Right lobe of liver (tissue), 4 donors: ENCODE measurements around the gene GIMAP2.
A peak's percentile ranks its signal among the peaks of the same experiment; 100 is the strongest.

Source experiments
- POLR2A ChIP-seq: fragments of 450-650 bp; IDR thresholded peaks from one replicate; pipeline ENCODE4 v1.6.1; 2017; ENCODE audit warnings: antibody characterized with exemption, mild to moderate bottlenecking
- TF ChIP-seq, protein P1 (sequence below), 4 donors: fragments of 200-600 bp in 3 of 4; fragments of 450-650 bp in 1 of 4; IDR thresholded peaks; one replicate each; pipeline versions ENCODE4 v1.5.1 to v1.8.0; 2016 to 2022; ENCODE audit warnings: antibody characterized with exemption in 4 of 4, mild to moderate bottlenecking in 2 of 4
- donor health status: DM: no; HTN: no; CAD: no.
- donor health status: DM: no; HTN: no; CAD: no.
- donor health status: DM: no; HTN: yes; CAD: no.

DNA sequence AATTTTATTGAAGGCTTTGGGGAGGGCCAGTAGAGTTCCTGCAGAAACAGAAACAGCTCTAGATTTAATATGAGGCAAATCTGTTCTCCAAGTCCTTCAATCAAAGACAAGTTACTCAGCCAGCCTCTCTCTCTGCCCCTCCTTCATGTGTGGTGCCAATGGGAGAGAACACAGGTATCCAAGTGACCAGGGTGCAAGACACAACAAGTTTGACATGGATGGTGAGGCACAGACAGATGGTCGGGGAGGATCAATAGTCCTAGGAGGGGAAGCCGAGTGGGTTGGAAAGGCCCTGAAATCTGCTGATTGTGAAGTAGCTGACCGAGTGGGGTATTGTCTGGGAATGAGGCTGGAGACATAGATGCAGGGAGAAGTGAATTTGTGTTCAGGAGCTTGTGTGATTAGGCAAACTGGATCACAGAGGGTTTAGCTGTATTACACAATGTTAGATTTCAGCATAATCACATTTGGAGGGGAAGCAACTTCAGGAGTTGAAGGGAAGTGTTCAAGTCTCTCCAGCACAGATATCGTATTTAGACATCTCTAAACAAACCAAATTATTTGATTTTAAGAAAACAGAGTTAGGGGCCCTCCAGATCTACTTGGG lies 32.4 kb downstream of the GIMAP2 start:
- peak; percentile 20 for TF ChIP-seq POLR2A
- TF ChIP-seq, protein P1, sequence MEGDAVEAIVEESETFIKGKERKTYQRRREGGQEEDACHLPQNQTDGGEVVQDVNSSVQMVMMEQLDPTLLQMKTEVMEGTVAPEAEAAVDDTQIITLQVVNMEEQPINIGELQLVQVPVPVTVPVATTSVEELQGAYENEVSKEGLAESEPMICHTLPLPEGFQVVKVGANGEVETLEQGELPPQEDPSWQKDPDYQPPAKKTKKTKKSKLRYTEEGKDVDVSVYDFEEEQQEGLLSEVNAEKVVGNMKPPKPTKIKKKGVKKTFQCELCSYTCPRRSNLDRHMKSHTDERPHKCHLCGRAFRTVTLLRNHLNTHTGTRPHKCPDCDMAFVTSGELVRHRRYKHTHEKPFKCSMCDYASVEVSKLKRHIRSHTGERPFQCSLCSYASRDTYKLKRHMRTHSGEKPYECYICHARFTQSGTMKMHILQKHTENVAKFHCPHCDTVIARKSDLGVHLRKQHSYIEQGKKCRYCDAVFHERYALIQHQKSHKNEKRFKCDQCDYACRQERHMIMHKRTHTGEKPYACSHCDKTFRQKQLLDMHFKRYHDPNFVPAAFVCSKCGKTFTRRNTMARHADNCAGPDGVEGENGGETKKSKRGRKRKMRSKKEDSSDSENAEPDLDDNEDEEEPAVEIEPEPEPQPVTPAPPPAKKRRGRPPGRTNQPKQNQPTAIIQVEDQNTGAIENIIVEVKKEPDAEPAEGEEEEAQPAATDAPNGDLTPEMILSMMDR (IDR thresholded peaks at IDR 0.05), result no peak
